K562 (cell line): ENCODE results near the gene DEF6. TPM values are rescaled to one million over a fixed set of nuclear protein-coding genes. Genes with fewer than 3 reads are reported as not detected.

Experiments used
- ATAC-seq: fragments of 200-7000 bp; cut with Tn5 transposase; 3 replicates; pipeline ENCODE4 v1.9.1; 2020; ENCODE audit warnings: moderate library complexity
- BruUV-seq: library from RNA; stranded (reverse); fragments of 400-500 nt; replicated peaks from 2 replicates; lab custom pipeline; 2021; lab: Mats Ljungman, UMichigan
- CTCF ChIA-PET: fragments of 300-600 bp; formaldehyde crosslinking; extraction: SDS; loops from one replicate; lab custom pipeline; 2021; ENCODE audit warnings: low intra/inter-chr PET ratio; lab: Yijun Ruan, JAX
- POLR2A ChIA-PET: fragments of 300-600, 350-650 bp; sonication (Branson Sonifier 250); formaldehyde crosslinking; extraction: SDS; loops from one replicate; lab custom pipeline; 2021; ENCODE audit warnings: antibody characterized with exemption, inconsistent platforms; lab: Yijun Ruan, JAX
- DNase-seq, 4 experiments: peaks; one replicate each; pipeline versions ENCODE4 v3.0.0 to v3.0.0-alpha.2; 2011 to 2018; ENCODE audit warnings: low spot score in 3 of 4, mixed read lengths in 3 of 4; ENCODE audit errors: extremely low read depth in 1 of 4
- FAIRE-seq: peaks from 2 replicates; lab custom pipeline; 2011; peaks lifted over from hg19 to GRCh38; lab: Jason Lieb, UNC
- H2AFZ ChIP-seq: 2 replicates; pipeline ENCODE4 v1.6.0; 2011; ENCODE audit warnings: low read depth, low read length, control low read depth, inconsistent platforms
- H3K27ac ChIP-seq: fragments of 200-600 bp; 3 replicates; pipeline ENCODE4 v1.8.0; 2011; ENCODE audit warnings: low read depth, mild to moderate bottlenecking, control low read depth, inconsistent platforms, low read length, moderate library complexity, mixed read lengths; ENCODE audit errors: extremely low read depth
- H3K27me3 ChIP-seq, 2 experiments: fragments of 300-600 bp in 1 of 2; 2 replicates in 1 of 2; 3 replicates in 1 of 2; pipeline versions ENCODE4 v1.6.0 to v1.8.0; 2011; ENCODE audit warnings: inconsistent platforms in 2 of 2, low read length in 2 of 2, mild to moderate bottlenecking in 1 of 2, mixed read lengths in 1 of 2, moderate library complexity in 1 of 2; ENCODE audit not compliant: control insufficient read depth in 2 of 2, insufficient read depth in 2 of 2
- H3K36me3 ChIP-seq: fragments of 300-600 bp; 3 replicates; pipeline ENCODE4 v1.8.0; 2011; ENCODE audit warnings: mild to moderate bottlenecking, low read length, inconsistent platforms; ENCODE audit not compliant: control insufficient read depth, insufficient read depth
- H3K4me1 ChIP-seq, 2 experiments: fragments of 200-600 bp in 1 of 2; replicated peaks in 1 of 2; 2 replicates in 1 of 2; 3 replicates in 1 of 2; pipeline versions ENCODE4 v1.5.1 to v1.8.0; 2011; ENCODE audit warnings: inconsistent platforms in 2 of 2, low read length in 2 of 2, mild to moderate bottlenecking in 1 of 2, mixed read lengths in 1 of 2, moderate library complexity in 1 of 2; ENCODE audit not compliant: control insufficient read depth in 2 of 2, insufficient read depth in 2 of 2
- H3K4me2 ChIP-seq: 2 replicates; pipeline ENCODE4 v1.6.1; 2011; ENCODE audit warnings: low read length, control low read depth, inconsistent platforms, mixed read lengths; ENCODE audit not compliant: insufficient read depth
- H3K4me3 ChIP-seq: fragments of 200-600 bp; sonication (generic), shearing (Covaris generic); 2 replicates; pipeline ENCODE4 v1.5.1; 2016; ENCODE audit warnings: control low read depth, inconsistent platforms
- H3K79me2 ChIP-seq: fragments of 200-600 bp; 3 replicates; pipeline ENCODE4 v1.8.0; 2011; ENCODE audit warnings: low read length, inconsistent platforms; ENCODE audit not compliant: control insufficient read depth, insufficient read depth
- H3K9ac ChIP-seq, 2 experiments: 2 replicates each; pipeline versions ENCODE4 v1.6.0 to v1.6.1; 2011; ENCODE audit warnings: low read depth in 2 of 2, low read length in 2 of 2, control low read depth in 1 of 2, inconsistent platforms in 1 of 2, mild to moderate bottlenecking in 1 of 2, mixed read lengths in 1 of 2; ENCODE audit not compliant: insufficient read depth in 1 of 2
- H3K9me1 ChIP-seq: one replicate; pipeline ENCODE4 v1.6.0; 2011; ENCODE audit warnings: inconsistent platforms, mild to moderate bottlenecking, low read length, moderate library complexity; ENCODE audit not compliant: control insufficient read depth, insufficient read depth
- H3K9me3 ChIP-seq: replicated peaks from 2 replicates; pipeline ENCODE4 v1.5.1; 2011; ENCODE audit warnings: low read depth, low read length, inconsistent platforms; ENCODE audit not compliant: control insufficient read depth, insufficient read depth
- H4K20me1 ChIP-seq: replicated peaks from 2 replicates; pipeline ENCODE4 v1.6.1; 2011; ENCODE audit warnings: low read length, inconsistent platforms, mixed read lengths; ENCODE audit not compliant: control insufficient read depth, insufficient read depth
- ADNP ChIP-seq: fragments of 200-800 bp; sonication (Bioruptor generic); IDR thresholded peaks from 2 replicates; pipeline ENCODE4 v1.6.1; 2016; ENCODE audit warnings: missing genetic modification characterization, missing compliant biosample characterization
- BCOR ChIP-seq: fragments of 450-650 bp; IDR thresholded peaks from 2 replicates; pipeline ENCODE4 v1.6.1; 2016
- CHD4 ChIP-seq: fragments of 200-600 bp; sonication (generic); IDR thresholded peaks from 3 replicates; pipeline ENCODE4 v1.6.1; 2012; ENCODE audit warnings: low read depth, mild to moderate bottlenecking, mixed read lengths, low read length, inconsistent platforms; ENCODE audit not compliant: insufficient read depth, insufficient replicate concordance, poor library complexity, severe bottlenecking
- ELF2 ChIP-seq: fragments of 250-450 bp; sonication (Bioruptor Pico); IDR thresholded peaks from 2 replicates; pipeline ENCODE4 v1.5.0; 2021; ENCODE audit warnings: mild to moderate bottlenecking
- FOXM1 ChIP-seq, 2 experiments: fragments of 450-650 bp in 1 of 2; sonication (generic) in 1 of 2; formaldehyde crosslinking in 1 of 2; IDR thresholded peaks; 2 replicates each; pipeline versions ENCODE4 v1.6.1 to v1.9.0; 2017 to 2022; ENCODE audit warnings: low read depth in 2 of 2, mild to moderate bottlenecking in 2 of 2, missing genetic modification reagents in 1 of 2, moderate library complexity in 1 of 2
- HDAC2 ChIP-seq: fragments of 450-650 bp; IDR thresholded peaks from 2 replicates; pipeline ENCODE4 v1.6.1; 2016; ENCODE audit warnings: mild to moderate bottlenecking
- KDM1A ChIP-seq, 2 experiments: fragments of 450-650 bp; IDR thresholded peaks; 2 replicates each; pipeline ENCODE4 v1.6.1; 2016; ENCODE audit warnings: mild to moderate bottlenecking in 2 of 2
- OTX1 ChIP-seq: fragments of 450-650 bp; formaldehyde crosslinking; IDR thresholded peaks from 2 replicates; pipeline ENCODE4 v1.4.0; 2022; ENCODE audit warnings: mild to moderate bottlenecking
- RBM25 ChIP-seq: fragments of 200-400 bp; formaldehyde crosslinking; IDR thresholded peaks from 2 replicates; pipeline ENCODE4 v1.6.1; 2018; ENCODE audit warnings: low read length, low read depth, moderate library complexity; ENCODE audit not compliant: severe bottlenecking
- SMARCA5 ChIP-seq: fragments of 450-650 bp; IDR thresholded peaks from 2 replicates; pipeline ENCODE4 v1.6.1; 2016
- WHSC1 ChIP-seq: IDR thresholded peaks from one replicate; pipeline ENCODE4 v1.6.1; 2012; ENCODE audit warnings: low read length, control low read depth, inconsistent platforms
- ZFP36 ChIP-seq: fragments of 150-350 bp; IDR thresholded peaks from 2 replicates; pipeline ENCODE4 v1.6.1; 2018; ENCODE audit warnings: low read length, low read depth; ENCODE audit not compliant: partially characterized antibody
- ZNF41 ChIP-seq: fragments of 250-450 bp; sonication (Bioruptor Pico); conservative IDR thresholded peaks from 2 replicates; pipeline ENCODE4 v1.4.0; 2020; ENCODE audit warnings: mild to moderate bottlenecking
- whole genome bisulfite sequencing: fragments of 100-300 bp; shearing (Covaris generic); methylation state at CpG from one replicate; pipeline ENCODE4 v1.1.6; 2016; ENCODE audit warnings: low coverage, mixed read lengths; ENCODE audit not compliant: insufficient coverage; ENCODE audit errors: missing lambda C conversion rate; 5-methylcytosine and 5-hydroxymethylcytosine counted together
- in situ Hi-C: fragments of 300-500 bp; cut with MboI; formaldehyde crosslinking; loops from 4 replicates; pipeline ENCODE4 v1.15.0; 2018; ENCODE audit warnings: inconsistent platforms, mixed read lengths
- intact Hi-C: fragments of 100-400 bp; cut with micrococcal nuclease; formaldehyde crosslinking; loops from 2 replicates; pipeline ENCODE4 v1.14.2; 2022
- polyA plus RNA-seq, 8 experiments: library from polyadenylated mRNA; depleted of rRNA in 4 of 8; stranded (reverse) in 5 of 8; unstranded in 3 of 8; fragments of >200 nt; fragmentation: Nextera tagmentation in 2 of 8; fragmentation: Illumina TruSeq in 1 of 8; extraction: Ambion mirVana in 2 of 8; extraction: Trizol in 1 of 8; gene quantifications; 2 replicates each; pipeline versions ENCODE4 v1.2.1 to v1.2.3, GENCODE V29; 2011 to 2014; ENCODE audit warnings: inconsistent platforms in 1 of 8, missing spikeins in 1 of 8
- total RNA-seq, 7 experiments: library from RNA; depleted of rRNA in 6 of 7; stranded (reverse); fragments of >200 nt in 6 of 7; fragmentation: Illumina TruSeq in 2 of 7; extraction: Trizol in 2 of 7; gene quantifications; 2 replicates each; pipeline versions ENCODE4 v1.2.1 to v1.2.3, GENCODE V29; 2011 to 2021; ENCODE audit warnings: low replicate concordance in 1 of 7
- TF ChIP-seq, protein P1 (sequence below): fragments of 250-450 bp; sonication (Bioruptor Pico); IDR thresholded peaks from 2 replicates; pipeline ENCODE4 v1.5.0; 2021
- TF ChIP-seq, protein P2 (sequence below): sonication (generic); formaldehyde crosslinking; IDR thresholded peaks from 2 replicates; pipeline ENCODE4 v1.8.1; 2023; ENCODE audit warnings: mild to moderate bottlenecking, missing genetic modification reagents
- TF ChIP-seq, protein P3 (sequence below): fragments of 250-450 bp; sonication (Bioruptor Pico); IDR thresholded peaks from 2 replicates; pipeline ENCODE4 v1.8.0; 2021; ENCODE audit warnings: moderate library complexity, mild to moderate bottlenecking, inconsistent platforms

DEF6 gene
- total and polyA plus RNA-seq, 9 of the 15 experiments (the other 6 are each of a cell fraction or from before 2014, with no cell fraction given) = 1.3 to 44.6 (median 22.7) TPM

DNA sequence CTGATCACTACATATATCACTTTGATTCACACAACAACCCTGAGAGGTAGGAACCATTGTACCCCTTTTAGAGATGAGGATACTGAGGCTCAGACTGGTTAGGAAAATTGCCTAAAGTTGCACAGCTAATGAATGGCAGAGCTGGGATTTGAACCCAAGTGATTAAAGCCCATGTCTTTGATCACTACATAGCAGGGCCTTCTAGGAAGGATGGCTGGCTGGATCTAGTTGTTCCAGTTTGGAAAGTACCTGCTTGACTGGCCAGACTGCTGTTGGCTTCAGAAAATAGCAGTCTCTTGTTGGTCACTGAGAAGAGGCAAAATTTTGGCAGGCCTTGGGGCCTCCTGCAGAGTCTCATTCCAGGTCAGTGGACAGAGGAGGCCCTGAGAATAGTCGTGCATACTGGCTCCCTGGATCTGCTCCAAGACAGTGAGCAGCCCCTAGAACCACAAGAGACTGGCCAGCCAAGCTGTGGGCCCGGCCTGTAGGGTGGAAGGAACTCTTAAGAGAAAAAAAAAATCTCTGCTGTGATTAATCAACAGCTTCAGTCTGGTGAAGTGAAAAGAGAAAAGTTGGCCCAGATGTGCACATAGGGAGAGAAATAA is 62.2 kb downstream of the DEF6 start:
- ATAC-seq (no peak), FAIRE-seq (no peak)
- in situ Hi-C loops = no loop called here
- H3K79me2 ChIP-seq = peaks cover 17% of the 10 kb centered on the region
- no peak overlapping the region for H3K27ac ChIP-seq
- peak overlapping the region in 1 of 2 experiments; percentile 39; a peak in 1 of 4 replicates for H3K9ac ChIP-seq
- POLR2A ChIA-PET = interaction anchor here (0.6 to 1.2 kb wide), 4 partner anchors 8 to 42 kb away, joined by 3 to 5 read pairs (median 4); no protein-coding TSS in a partner anchor
- H3K4me3 ChIP-seq = no peak overlapping the region
- no peaks in the 10 kb centered on the region for H3K27me3 ChIP-seq
- peaks cover 20 to 24% of the 10 kb centered on the region in 2 experiments for H3K4me1 ChIP-seq
- no TSS peak for BruUV-seq
- no peak overlapping the region for H3K4me2 ChIP-seq
- no peaks in the 10 kb centered on the region for H4K20me1 ChIP-seq
- TF ChIP-seq OTX1 (CRISPR knock-in tag) (no peak), SMARCA5 (peak; percentile 84; the same call in 1 of the 2 replicates), FOXM1 (IDR thresholded peaks at IDR 0.05; ENCODE audit: low read depth) (no peak), FOXM1 (CRISPR knock-in tag; IDR thresholded peaks at IDR 0.05; ENCODE audit: low read depth) (no peak), CHD4 (peak; percentile 62), RBM25 (peak; percentile 96), ZNF41 (no peak), ZFP36 (peak; percentile 31), ADNP (tag) (0 out of 2 replicates have a peak, but pooled peaks have one; percentile 32), ELF2 (no peak), BCOR (peak; percentile 92), WHSC1 (no peak), HDAC2 (peak; percentile 60; the same call in 1 of the 2 replicates), KDM1A (IDR thresholded peaks at IDR 0.05) (peak; percentile 34 to 69; a peak in 3 of 4 replicates)
- TF ChIP-seq, protein P1, sequence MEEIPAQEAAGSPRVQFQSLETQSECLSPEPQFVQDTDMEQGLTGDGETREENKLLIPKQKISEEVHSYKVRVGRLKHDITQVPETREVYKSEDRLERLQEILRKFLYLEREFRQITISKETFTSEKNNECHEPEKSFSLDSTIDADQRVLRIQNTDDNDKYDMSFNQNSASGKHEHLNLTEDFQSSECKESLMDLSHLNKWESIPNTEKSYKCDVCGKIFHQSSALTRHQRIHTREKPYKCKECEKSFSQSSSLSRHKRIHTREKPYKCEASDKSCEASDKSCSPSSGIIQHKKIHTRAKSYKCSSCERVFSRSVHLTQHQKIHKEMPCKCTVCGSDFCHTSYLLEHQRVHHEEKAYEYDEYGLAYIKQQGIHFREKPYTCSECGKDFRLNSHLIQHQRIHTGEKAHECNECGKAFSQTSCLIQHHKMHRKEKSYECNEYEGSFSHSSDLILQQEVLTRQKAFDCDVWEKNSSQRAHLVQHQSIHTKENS (CRISPR knock-in tag) = no peak
- TF ChIP-seq, protein P2, sequence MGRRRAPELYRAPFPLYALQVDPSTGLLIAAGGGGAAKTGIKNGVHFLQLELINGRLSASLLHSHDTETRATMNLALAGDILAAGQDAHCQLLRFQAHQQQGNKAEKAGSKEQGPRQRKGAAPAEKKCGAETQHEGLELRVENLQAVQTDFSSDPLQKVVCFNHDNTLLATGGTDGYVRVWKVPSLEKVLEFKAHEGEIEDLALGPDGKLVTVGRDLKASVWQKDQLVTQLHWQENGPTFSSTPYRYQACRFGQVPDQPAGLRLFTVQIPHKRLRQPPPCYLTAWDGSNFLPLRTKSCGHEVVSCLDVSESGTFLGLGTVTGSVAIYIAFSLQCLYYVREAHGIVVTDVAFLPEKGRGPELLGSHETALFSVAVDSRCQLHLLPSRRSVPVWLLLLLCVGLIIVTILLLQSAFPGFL (CRISPR knock-in tag) = no peak
- TF ChIP-seq, protein P3, sequence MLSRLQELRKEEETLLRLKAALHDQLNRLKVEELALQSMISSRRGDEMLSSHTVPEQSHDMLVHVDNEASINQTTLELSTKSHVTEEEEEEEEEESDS (CRISPR knock-in tag) = no peak
- TF ChIP-seq, all 486 proteins: peak for 8
- Histone ChIP-seq H3K36me3 (peaks cover 10% of the 10 kb centered on the region; the same call in 2 of the 3 replicates), H3K9me1 (no peaks in the 10 kb centered on the region), H2AFZ (no peak overlapping the region), H3K9me3 (no peaks in the 10 kb centered on the region)
- CTCF ChIA-PET = no interaction called here
- no peak for DNase-seq
- 32% methylated on average over 2 of the region's 2 CpGs for WGBS
- intact Hi-C loops = no loop called here
